Bronchial epithelial cell (primary cell): ENCODE data around the gene ABCB11. TPM values are rescaled to one million over a fixed set of nuclear protein-coding genes. Genes with fewer than 3 reads are reported as not detected.

Experiments
- DNase-seq: peaks from one replicate; pipeline ENCODE4 v3.0.0-alpha.2; 2010; ENCODE audit warnings: low read depth
- FAIRE-seq: peaks from 2 replicates; lab custom pipeline; 2011; peaks lifted over from hg19 to GRCh38; lab: Jason Lieb, UNC
- H3K27me3 ChIP-seq: 2 replicates; pipeline ENCODE4 v1.5.1; 2011; ENCODE audit warnings: low read length; ENCODE audit not compliant: control insufficient read depth, insufficient read depth
- H3K36me3 ChIP-seq: 2 replicates; pipeline ENCODE4 v1.5.1; 2011; ENCODE audit warnings: low read length; ENCODE audit not compliant: control insufficient read depth, insufficient read depth
- H3K4me3 ChIP-seq: 2 replicates; pipeline ENCODE4 v1.5.1; 2011; ENCODE audit warnings: mild to moderate bottlenecking, low read depth, low read length, control low read depth
- CTCF ChIP-seq: IDR thresholded peaks from 2 replicates; pipeline ENCODE4 v1.5.1; 2011; ENCODE audit warnings: mild to moderate bottlenecking, moderate library complexity, low read length, control low read depth, inconsistent platforms; ENCODE audit not compliant: insufficient read depth, severe bottlenecking
- total RNA-seq: library from RNA; depleted of rRNA; stranded (reverse); fragments of >200 nt; gene quantifications from 2 replicates; pipeline ENCODE4 v1.2.1, GENCODE V29; 2014

The ABCB11 gene
- total RNA-seq, 1 donor from 2014 or later: 0.26 TPM

- Histone ChIP-seq H3K27me3 (no peaks in the 10 kb centered on the region), H3K4me3 (no peak overlapping the region), H3K36me3 (no peaks in the 10 kb centered on the region)
- no peak for TF ChIP-seq CTCF
- DNase-seq: peak; percentile 80
- no peak for FAIRE-seq
These were observed 38.4 kb downstream of the ABCB11 start for GRCh38 chr2:168992591-168993349.

- no peaks in the 10 kb centered on the region for H3K27me3 ChIP-seq
- FAIRE-seq (no peak), DNase-seq (peak; percentile 100)
- no peak for TF ChIP-seq CTCF
- no peak overlapping the region for H3K4me3 ChIP-seq
- H3K36me3 ChIP-seq: no peaks in the 10 kb centered on the region
These were observed 39.1 kb downstream of the ABCB11 start for GRCh38 chr2:168992026-168992425.

- FAIRE-seq (no peak), DNase-seq (no peak)
- Histone ChIP-seq H3K4me3 (no peak overlapping the region), H3K36me3 (no peaks in the 10 kb centered on the region), H3K27me3 (no peaks in the 10 kb centered on the region)
- no peak for TF ChIP-seq CTCF
These were observed 42.4 kb downstream of the ABCB11 start for GRCh38 chr2:168988755-168989154.

- no peaks in the 10 kb centered on the region for H3K27me3 ChIP-seq
- H3K36me3 ChIP-seq: no peaks in the 10 kb centered on the region
- peak; percentile 67 for DNase-seq
- FAIRE-seq: no peak
- TF ChIP-seq CTCF: no peak
- no peak overlapping the region for H3K4me3 ChIP-seq
These were observed 44.7 kb downstream of the ABCB11 start for GRCh38 chr2:168986398-168986943.

GRCh38 chr2:168981651-168982050 lies 49.5 kb downstream of the ABCB11 start:
- Histone ChIP-seq H3K36me3 (no peaks in the 10 kb centered on the region), H3K4me3 (no peak overlapping the region), H3K27me3 (no peaks in the 10 kb centered on the region)
- TF ChIP-seq CTCF: no peak
- DNase-seq (no peak), FAIRE-seq (no peak)

- DNase-seq (peak; percentile 50), FAIRE-seq (no peak)
- H3K4me3 ChIP-seq: no peak overlapping the region
- TF ChIP-seq CTCF: no peak
- no peaks in the 10 kb centered on the region for H3K36me3 ChIP-seq
- no peaks in the 10 kb centered on the region for H3K27me3 ChIP-seq
These were observed 52.7 kb downstream of the ABCB11 start for GRCh38 chr2:168978461-168978861.
